ENCODE results near the gene TAF4.

The TAF4 gene

GRCh38 chr20:61940976-61941720, 124.5 kb downstream of the TAF4 start:
- DNase-seq = no peak

GRCh38 chr20:61940491-61940890, 125.2 kb downstream of the TAF4 start:
- no peak for DNase-seq

- DNase-seq = no peak
These were observed 125.9 kb downstream of the TAF4 start for GRCh38 chr20:61939691-61940360.

- no peak for DNase-seq
These were observed 126.6 kb downstream of the TAF4 start for GRCh38 chr20:61938839-61939690.

- DNase-seq = no peak
These were observed 127.5 kb downstream of the TAF4 start for GRCh38 chr20:61937963-61938838.

- DNase-seq = no peak
These were observed 128.3 kb downstream of the TAF4 start for GRCh38 chr20:61937146-61937962.

- DNase-seq = no peak
These were observed 129.0 kb downstream of the TAF4 start for GRCh38 chr20:61936701-61937131.

GRCh38 chr20:61935926-61936700, 129.6 kb downstream of the TAF4 start:
- no peak for DNase-seq

GRCh38 chr20:61934716-61935530, 130.8 kb downstream of the TAF4 start:
- no peak for DNase-seq

GRCh38 chr20:61933951-61934715, 131.5 kb downstream of the TAF4 start:
- DNase-seq = no peak

GRCh38 chr20:61933481-61933950, 132.2 kb downstream of the TAF4 start:
- no peak for DNase-seq

- DNase-seq = no peak
These were observed 132.8 kb downstream of the TAF4 start for GRCh38 chr20:61932711-61933480.

GRCh38 chr20:61932199-61932592, 133.5 kb downstream of the TAF4 start:
- no peak for DNase-seq

- no peak for DNase-seq
These were observed 134.0 kb downstream of the TAF4 start for GRCh38 chr20:61931476-61932198.

- no peak for DNase-seq
These were observed 134.8 kb downstream of the TAF4 start for GRCh38 chr20:61930776-61931475.

- DNase-seq = no peak
These were observed 135.6 kb downstream of the TAF4 start for GRCh38 chr20:61929971-61930666.

All from left hindlimb (tissue), 1 donor.